WTC11 (cell line): ENCODE results near the gene MAML3.

Experiments used
- AFF4 ChIP-seq: sonication (generic); formaldehyde crosslinking; IDR thresholded peaks from 2 replicates; pipeline ENCODE4 v1.8.1; 2023; ENCODE audit warnings: mild to moderate bottlenecking, missing genetic modification reagents, borderline replicate concordance
- CTCF ChIP-seq: fragments of 200-600 bp; IDR thresholded peaks from 2 replicates; pipeline ENCODE4 v1.8.0; 2022; ENCODE audit warnings: antibody characterized with exemption
- PRDM15 ChIP-seq: sonication (generic); formaldehyde crosslinking; IDR thresholded peaks from 2 replicates; pipeline ENCODE4 v1.8.0; 2022; ENCODE audit warnings: missing genetic modification reagents
- RELA ChIP-seq: sonication (generic); formaldehyde crosslinking; IDR thresholded peaks from 2 replicates; pipeline ENCODE4 v1.8.1; 2022; ENCODE audit warnings: missing genetic modification reagents, mild to moderate bottlenecking, borderline replicate concordance

- TF ChIP-seq CTCF (no peak), RELA (CRISPR knock-in tag) (no peak), PRDM15 (CRISPR knock-in tag) (no peak), AFF4 (CRISPR knock-in tag) (no peak)
Measured at GRCh38 chr4:139721789-139722188, 432.2 kb downstream of the MAML3 start.
